ENCODE results near the gene OIT3.
A peak's percentile ranks its signal among the peaks of the same experiment; 100 is the strongest.

The OIT3 gene

GRCh38 chr10:72862957-72863356 is 30.6 kb upstream of the OIT3 start:
- H4K20me1 ChIP-seq (ENCODE audit: insufficient read depth), result no peaks in the 10 kb centered on the region
- H3K36me3 ChIP-seq (ENCODE audit: insufficient read depth), result no peaks in the 10 kb centered on the region
- no peak overlapping the region for H3K4me3 ChIP-seq (IDR thresholded peaks at IDR 0.05; ENCODE audit: insufficient read depth, low read depth, low read length)
- no peak for TF ChIP-seq CTCF (conservative IDR thresholded peaks at IDR 0.05; ENCODE audit: low read depth, low read length)
- no peak overlapping the region for H3K27ac ChIP-seq
- H2AFZ ChIP-seq (ENCODE audit: low read depth), result no peak overlapping the region
- no peaks in the 10 kb centered on the region for H3K79me2 ChIP-seq (ENCODE audit: insufficient read depth, low read depth)
- no peaks in the 10 kb centered on the region for H3K4me1 ChIP-seq (ENCODE audit: low read depth, poor library complexity, severe bottlenecking)
- H3K27me3 ChIP-seq (ENCODE audit: insufficient read depth, low read depth), result no peaks in the 10 kb centered on the region
- H3K9ac ChIP-seq, result no peak overlapping the region
- no peak overlapping the region for H3K4me2 ChIP-seq

GRCh38 chr10:72875250-72876055 is 18.1 kb upstream of the OIT3 start:
- no peaks in the 10 kb centered on the region for H3K4me1 ChIP-seq (ENCODE audit: low read depth, poor library complexity, severe bottlenecking)

GRCh38 chr10:72879245-72879644 is 14.3 kb upstream of the OIT3 start:
- H3K4me1 ChIP-seq (ENCODE audit: low read depth, poor library complexity, severe bottlenecking), result no peaks in the 10 kb centered on the region
- H3K4me2 ChIP-seq, result no peak overlapping the region
- H3K79me2 ChIP-seq (ENCODE audit: insufficient read depth, low read depth), result no peaks in the 10 kb centered on the region
- no peak overlapping the region for H3K9ac ChIP-seq
- no peaks in the 10 kb centered on the region for H3K36me3 ChIP-seq (ENCODE audit: insufficient read depth)
- no peak overlapping the region for H3K27ac ChIP-seq
- no peaks in the 10 kb centered on the region for H4K20me1 ChIP-seq (ENCODE audit: insufficient read depth)
- TF ChIP-seq CTCF (conservative IDR thresholded peaks at IDR 0.05; ENCODE audit: low read depth, low read length), result no peak
- H3K4me3 ChIP-seq (IDR thresholded peaks at IDR 0.05; ENCODE audit: insufficient read depth, low read depth, low read length), result no peak overlapping the region
- H3K27me3 ChIP-seq (ENCODE audit: insufficient read depth, low read depth), result no peaks in the 10 kb centered on the region
- no peak overlapping the region for H2AFZ ChIP-seq (ENCODE audit: low read depth)

More at GRCh38 chr10:72875250-72876055, 18.1 kb upstream of the OIT3 start:
- Histone ChIP-seq H2AFZ (ENCODE audit: low read depth) (no peak overlapping the region), H3K79me2 (ENCODE audit: insufficient read depth, low read depth) (no peaks in the 10 kb centered on the region), H3K36me3 (ENCODE audit: insufficient read depth) (no peaks in the 10 kb centered on the region), H3K4me2 (no peak overlapping the region), H3K27ac (no peak overlapping the region), H3K9ac (no peak overlapping the region), H3K4me3 (IDR thresholded peaks at IDR 0.05; ENCODE audit: insufficient read depth, low read depth, low read length) (no peak overlapping the region), H4K20me1 (ENCODE audit: insufficient read depth) (no peaks in the 10 kb centered on the region), H3K27me3 (ENCODE audit: insufficient read depth, low read depth) (no peaks in the 10 kb centered on the region)
- peak; percentile 67 for TF ChIP-seq CTCF (conservative IDR thresholded peaks at IDR 0.05; ENCODE audit: low read depth, low read length)

DNA sequence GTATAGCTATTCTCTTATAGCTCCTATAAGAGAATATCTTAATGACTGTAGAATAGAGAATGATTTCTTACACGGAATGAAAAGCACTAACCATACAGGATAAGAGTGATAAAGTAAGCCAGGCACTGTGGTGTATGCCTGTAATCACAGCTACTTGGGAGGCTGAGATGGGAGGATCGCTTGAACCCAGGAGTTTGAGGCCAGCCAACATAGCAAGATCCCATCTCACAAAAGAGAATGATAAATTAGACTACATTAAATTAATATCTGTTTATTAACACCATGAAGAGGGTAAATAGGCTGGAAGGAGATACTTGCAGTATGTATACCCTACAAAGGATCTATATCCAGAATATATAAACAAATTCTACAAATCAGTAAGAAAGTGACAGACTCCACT is 12.2 kb upstream of the OIT3 start:
- Histone ChIP-seq H3K4me3 (IDR thresholded peaks at IDR 0.05; ENCODE audit: insufficient read depth, low read depth, low read length) (no peak overlapping the region), H3K4me2 (no peak overlapping the region), H2AFZ (ENCODE audit: low read depth) (no peak overlapping the region), H3K36me3 (ENCODE audit: insufficient read depth) (no peaks in the 10 kb centered on the region), H3K27me3 (ENCODE audit: insufficient read depth, low read depth) (no peaks in the 10 kb centered on the region), H3K79me2 (ENCODE audit: insufficient read depth, low read depth) (no peaks in the 10 kb centered on the region), H4K20me1 (ENCODE audit: insufficient read depth) (no peaks in the 10 kb centered on the region), H3K4me1 (ENCODE audit: low read depth, poor library complexity, severe bottlenecking) (no peaks in the 10 kb centered on the region), H3K9ac (no peak overlapping the region), H3K27ac (no peak overlapping the region)
- no peak for TF ChIP-seq CTCF (conservative IDR thresholded peaks at IDR 0.05; ENCODE audit: low read depth, low read length)
